Keratinocyte (primary cell): ENCODE results near the gene DNMT3A.

Source experiments
- CTCF ChIP-seq, 3 experiments: IDR thresholded peaks in 1 of 3; conservative IDR thresholded peaks in 1 of 3; optimal IDR thresholded peaks in 1 of 3; 2 replicates in 2 of 3; 3 replicates in 1 of 3; pipeline versions ENCODE3 to v1.5.1; 2011; ENCODE audit warnings: low read length in 3 of 3, mild to moderate bottlenecking in 3 of 3, moderate library complexity in 2 of 3, control low read depth in 1 of 3, inconsistent platforms in 1 of 3; ENCODE audit not compliant: insufficient read depth in 2 of 3; ENCODE audit errors: extremely low read depth in 1 of 3
- EZH2 ChIP-seq: IDR thresholded peaks from one replicate; pipeline ENCODE4 v1.6.1; 2012; ENCODE audit warnings: inconsistent platforms, mild to moderate bottlenecking, low read length, moderate library complexity

DNA sequence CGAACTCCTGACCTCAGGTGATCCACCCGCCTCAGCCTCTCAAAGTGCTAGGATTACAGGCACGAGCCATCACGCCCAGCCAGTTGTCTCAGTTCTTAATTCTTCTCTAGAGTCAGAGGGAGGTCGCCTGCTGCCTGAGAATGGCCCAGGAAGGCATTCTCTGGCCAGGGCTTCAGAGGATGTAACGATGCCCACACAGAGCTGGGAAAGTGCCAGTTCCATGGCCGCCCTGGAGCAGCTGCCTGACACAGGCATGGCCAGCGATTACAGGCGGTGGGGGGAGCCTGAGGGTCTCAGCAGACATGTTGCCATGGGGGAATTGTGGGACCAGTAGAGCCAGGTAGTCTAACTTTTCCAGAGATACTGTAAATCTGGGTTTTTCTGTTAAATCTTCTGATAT, 25.6 kb upstream of the DNMT3A start:
- TF ChIP-seq CTCF (optimal IDR thresholded peaks at IDR 0.05 in 1 of 3, IDR thresholded peaks at IDR 0.05 in 1 of 3, conservative IDR thresholded peaks at IDR 0.05 in 1 of 3; ENCODE audit: extremely low read depth in 1 of 3, insufficient read depth in 2 of 3, low read length in 3 of 3) (no peak), EZH2 (no peak)
